GM08714 (cell line): ENCODE measurements around the gene CARD8.
"Not testable (repeated sequence)": the region's sequence is repeated elsewhere in the genome, so short reads cannot be mapped to it uniquely, and the experiment has no call there.

Source experiments
- H3K4me3 ChIP-seq: fragments of 200-500 bp; sonication (Bioruptor generic); 2 replicates; pipeline ENCODE4 v1.5.1; 2014; ENCODE audit warnings: mild to moderate bottlenecking, low read length, inconsistent platforms
- ZNF274 ChIP-seq: IDR thresholded peaks from 2 replicates; pipeline ENCODE4 v1.6.1; 2012; ENCODE audit warnings: mild to moderate bottlenecking, low read depth, low read length

CARD8 gene

GRCh38 chr19:48247212-48247611 is 8.5 kb downstream of the CARD8 start:
- TF ChIP-seq ZNF274, result no peak
- no peak overlapping the region for H3K4me3 ChIP-seq

- H3K4me3 ChIP-seq, result no peak overlapping the region
- TF ChIP-seq ZNF274, result no peak
These were observed 9.6 kb downstream of the CARD8 start for GRCh38 chr19:48246101-48246500.

GRCh38 chr19:48244281-48244680 is 11.4 kb downstream of the CARD8 start:
- no peak for TF ChIP-seq ZNF274
- peak overlapping the region; percentile 14; the same call in 1 of the 2 replicates for H3K4me3 ChIP-seq

GRCh38 chr19:48241771-48242170 is 13.9 kb downstream of the CARD8 start:
- H3K4me3 ChIP-seq, result not testable (repeated sequence)

GRCh38 chr19:48239582-48240141 is 16.1 kb downstream of the CARD8 start:
- no peak overlapping the region for H3K4me3 ChIP-seq
- no peak for TF ChIP-seq ZNF274

- H3K4me3 ChIP-seq, result no peak overlapping the region
- TF ChIP-seq ZNF274, result no peak
These were observed 16.6 kb downstream of the CARD8 start for GRCh38 chr19:48239120-48239519.

GRCh38 chr19:48237057-48237456 is 18.7 kb downstream of the CARD8 start:
- TF ChIP-seq ZNF274, result no peak
- no peak overlapping the region for H3K4me3 ChIP-seq

- H3K4me3 ChIP-seq, result no peak overlapping the region
- TF ChIP-seq ZNF274, result no peak
These were observed 25.1 kb downstream of the CARD8 start for GRCh38 chr19:48230555-48231129.

GRCh38 chr19:48221628-48222027 is 34.1 kb downstream of the CARD8 start:
- TF ChIP-seq ZNF274, result no peak
- no peak overlapping the region for H3K4me3 ChIP-seq

GRCh38 chr19:48220784-48221183 is 34.9 kb downstream of the CARD8 start:
- H3K4me3 ChIP-seq, result not testable (repeated sequence)

- no peak overlapping the region for H3K4me3 ChIP-seq
- TF ChIP-seq ZNF274, result no peak
These were observed 36.7 kb downstream of the CARD8 start for GRCh38 chr19:48218997-48219396.

- TF ChIP-seq ZNF274, result no peak
- no peak overlapping the region for H3K4me3 ChIP-seq
These were observed 38.8 kb downstream of the CARD8 start for GRCh38 chr19:48216933-48217332.

- H3K4me3 ChIP-seq, result no peak overlapping the region
- TF ChIP-seq ZNF274, result no peak
These were observed 41.8 kb downstream of the CARD8 start for GRCh38 chr19:48213959-48214358.

- TF ChIP-seq ZNF274, result no peak
- no peak overlapping the region for H3K4me3 ChIP-seq
These were observed 45.7 kb downstream of the CARD8 start for GRCh38 chr19:48210005-48210404.

- H3K4me3 ChIP-seq, result no peak overlapping the region
- no peak for TF ChIP-seq ZNF274
These were observed 49.2 kb downstream of the CARD8 start for GRCh38 chr19:48206397-48207093.
